Uterus (tissue), 4 donors: ENCODE results near the gene UNC93B1. TPM values are rescaled to one million over a fixed set of nuclear protein-coding genes. Genes with fewer than 3 reads are reported as not detected.
A peak's percentile ranks its signal among the peaks of the same experiment; 100 is the strongest.

Experiments used
- DNase-seq, 2 donors: peaks; one replicate each; pipeline ENCODE4 v3.0.0-alpha.2; 2019 to 2020
- H3K27ac ChIP-seq, 2 donors: fragments of 200-600 bp; sonication (generic); 1 replicate in 1 of 2; 2 replicates in 1 of 2; pipeline ENCODE4 v1.5.1; 2016 to 2018
- H3K27me3 ChIP-seq, 2 donors: fragments of 200-600 bp; sonication (generic); one replicate each; pipeline ENCODE4 v1.5.1; 2018 to 2019; ENCODE audit warnings: control low read depth in 1 of 2
- H3K36me3 ChIP-seq, 2 donors: fragments of 200-600 bp; sonication (generic); one replicate each; pipeline ENCODE4 v1.5.1; 2019; ENCODE audit warnings: control low read depth in 1 of 2
- H3K4me1 ChIP-seq, 2 donors: fragments of 200-600 bp; sonication (generic); one replicate each; pipeline ENCODE4 v1.5.1; 2018 to 2019; ENCODE audit warnings: control low read depth in 1 of 2
- H3K4me3 ChIP-seq, 2 donors: fragments of 200-600 bp; sonication (generic); 1 replicate in 1 of 2; 2 replicates in 1 of 2; pipeline ENCODE4 v1.5.1; 2018 to 2019; ENCODE audit warnings: mild to moderate bottlenecking in 1 of 2
- H3K9me3 ChIP-seq, 2 donors: fragments of 200-600 bp; sonication (generic); one replicate each; pipeline ENCODE4 v1.5.1; 2019; ENCODE audit warnings: control low read depth in 1 of 2
- POLR2A ChIP-seq, 2 donors: fragments of 450-650 bp; IDR thresholded peaks; one replicate each; pipeline ENCODE4 v1.6.1; 2016; ENCODE audit warnings: antibody characterized with exemption in 2 of 2, mild to moderate bottlenecking in 1 of 2, moderate library complexity in 1 of 2
- intact Hi-C: fragments of 100-400 bp; cut with DNase I; formaldehyde crosslinking; loops from one replicate; pipeline ENCODE4 v1.15.1; 2023; ENCODE audit warnings: low total_unique reads
- total RNA-seq, 4 donors: library from RNA; depleted of rRNA in 3 of 4; stranded (reverse); fragments of >200 nt in 3 of 4; gene quantifications; one replicate each; pipeline versions ENCODE4 v1.1.0 to v1.2.4, GENCODE V29; 2014 to 2023
- TF ChIP-seq, protein P1 (sequence below), 4 experiments: fragments of 200-600 bp in 2 of 4; fragments of 450-650 bp in 2 of 4; sonication (generic) in 2 of 4; IDR thresholded peaks; one replicate each; pipeline ENCODE4 v1.5.1; 2016 to 2019; ENCODE audit warnings: antibody characterized with exemption in 4 of 4, mild to moderate bottlenecking in 2 of 4, moderate library complexity in 1 of 4
- donor health status: DM: yes; HTN: yes; CAD: no.

The UNC93B1 gene
- total RNA-seq, 4 donors from 2014 or later, result 4.1 to 24.3 (median 13.2) TPM

DNA sequence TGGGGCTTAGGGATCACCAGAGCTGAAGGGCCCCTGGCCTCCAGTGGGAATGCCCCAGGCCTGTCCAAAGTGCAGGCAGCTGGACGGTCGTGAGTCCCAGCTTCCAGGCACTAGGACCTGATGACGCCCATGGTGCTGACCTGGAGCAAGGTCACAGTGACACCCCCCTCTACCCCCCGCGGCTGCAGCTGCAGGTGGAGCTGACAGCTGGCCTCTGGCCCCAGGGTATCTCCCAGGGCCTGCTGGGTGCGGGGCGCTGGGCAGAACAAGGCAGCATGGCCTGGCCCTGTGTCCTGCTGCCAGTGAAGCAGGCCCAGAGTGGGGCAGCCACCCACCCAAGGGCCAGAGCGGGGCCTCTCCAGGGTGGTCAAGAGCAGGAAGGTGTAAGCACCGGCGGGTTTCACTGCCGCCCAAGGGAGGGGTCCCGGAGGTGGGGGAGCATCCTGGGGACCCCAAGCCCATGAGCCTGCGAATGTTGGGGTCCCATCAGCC is 34.4 kb upstream of the UNC93B1 start:
- H3K9me3 ChIP-seq, result no peaks in the 10 kb centered on the region
- H3K4me3 ChIP-seq, result peak overlapping the region; percentile 58 to 75
- H3K36me3 ChIP-seq, result no peaks in the 10 kb centered on the region
- H3K4me1 ChIP-seq, result peaks cover 5 to 13% of the 10 kb centered on the region in 2 donors
- H3K27me3 ChIP-seq, result no peaks in the 10 kb centered on the region
- H3K27ac ChIP-seq, result peak overlapping the region; percentile 87 to 91
- DNase-seq, result peak in 1 of 2 donors; percentile 38
- intact Hi-C loops, result no loop called here
- TF ChIP-seq, protein P1, sequence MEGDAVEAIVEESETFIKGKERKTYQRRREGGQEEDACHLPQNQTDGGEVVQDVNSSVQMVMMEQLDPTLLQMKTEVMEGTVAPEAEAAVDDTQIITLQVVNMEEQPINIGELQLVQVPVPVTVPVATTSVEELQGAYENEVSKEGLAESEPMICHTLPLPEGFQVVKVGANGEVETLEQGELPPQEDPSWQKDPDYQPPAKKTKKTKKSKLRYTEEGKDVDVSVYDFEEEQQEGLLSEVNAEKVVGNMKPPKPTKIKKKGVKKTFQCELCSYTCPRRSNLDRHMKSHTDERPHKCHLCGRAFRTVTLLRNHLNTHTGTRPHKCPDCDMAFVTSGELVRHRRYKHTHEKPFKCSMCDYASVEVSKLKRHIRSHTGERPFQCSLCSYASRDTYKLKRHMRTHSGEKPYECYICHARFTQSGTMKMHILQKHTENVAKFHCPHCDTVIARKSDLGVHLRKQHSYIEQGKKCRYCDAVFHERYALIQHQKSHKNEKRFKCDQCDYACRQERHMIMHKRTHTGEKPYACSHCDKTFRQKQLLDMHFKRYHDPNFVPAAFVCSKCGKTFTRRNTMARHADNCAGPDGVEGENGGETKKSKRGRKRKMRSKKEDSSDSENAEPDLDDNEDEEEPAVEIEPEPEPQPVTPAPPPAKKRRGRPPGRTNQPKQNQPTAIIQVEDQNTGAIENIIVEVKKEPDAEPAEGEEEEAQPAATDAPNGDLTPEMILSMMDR (IDR thresholded peaks at IDR 0.05), result no peak
- TF ChIP-seq POLR2A (IDR thresholded peaks at IDR 0.05), result no peak

DNA sequence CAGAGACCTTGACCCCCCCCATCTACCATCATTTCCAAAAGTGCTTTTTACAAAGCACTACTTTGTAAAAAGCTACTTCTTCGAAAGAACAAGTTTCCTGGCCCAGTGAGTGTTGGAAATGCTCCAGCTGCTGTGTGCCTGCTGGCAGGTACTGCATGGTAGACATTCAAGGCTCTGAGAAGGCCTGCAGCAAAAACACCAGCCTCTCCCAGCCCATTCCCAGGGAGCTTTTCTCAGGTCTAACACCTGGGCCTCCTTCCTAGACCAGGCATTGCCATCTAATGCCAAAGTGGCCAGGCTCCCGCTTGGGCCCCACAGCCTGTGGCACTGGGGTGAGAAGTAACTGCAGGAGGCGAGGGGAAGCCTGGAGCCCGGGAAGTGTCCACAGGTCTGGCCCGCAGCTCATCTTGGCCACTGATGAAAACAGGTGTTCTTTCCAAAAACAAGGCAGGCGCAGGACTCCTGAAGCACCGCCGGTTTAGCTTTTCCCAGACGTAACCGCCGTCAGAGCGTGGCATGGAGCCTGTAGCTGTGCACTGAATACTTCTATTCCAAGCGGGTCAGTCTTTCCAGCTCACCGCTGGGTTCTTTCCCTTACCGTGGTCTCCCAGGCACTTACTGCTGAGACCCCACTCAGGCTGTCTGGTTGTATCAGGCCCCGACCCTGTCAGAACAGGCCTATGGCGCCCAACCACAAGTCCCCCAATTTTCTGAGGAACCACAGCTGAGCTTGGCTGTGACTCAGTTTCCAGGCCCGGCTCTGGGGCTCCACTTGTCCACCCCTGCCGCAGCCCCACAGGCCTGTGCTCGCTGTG is 33.7 kb upstream of the UNC93B1 start:
- Histone ChIP-seq H3K4me3 (no peak overlapping the region), H3K4me1 (peaks cover 5 to 9% of the 10 kb centered on the region in 2 donors), H3K27ac (peak overlapping the region; percentile 87 to 91), H3K9me3 (no peaks in the 10 kb centered on the region), H3K27me3 (no peaks in the 10 kb centered on the region), H3K36me3 (no peaks in the 10 kb centered on the region)
- DNase-seq, result no peak
- no peak for TF ChIP-seq POLR2A (IDR thresholded peaks at IDR 0.05)
- TF ChIP-seq, protein P1 (IDR thresholded peaks at IDR 0.05), result no peak
- intact Hi-C loops, result no loop called here

DNA sequence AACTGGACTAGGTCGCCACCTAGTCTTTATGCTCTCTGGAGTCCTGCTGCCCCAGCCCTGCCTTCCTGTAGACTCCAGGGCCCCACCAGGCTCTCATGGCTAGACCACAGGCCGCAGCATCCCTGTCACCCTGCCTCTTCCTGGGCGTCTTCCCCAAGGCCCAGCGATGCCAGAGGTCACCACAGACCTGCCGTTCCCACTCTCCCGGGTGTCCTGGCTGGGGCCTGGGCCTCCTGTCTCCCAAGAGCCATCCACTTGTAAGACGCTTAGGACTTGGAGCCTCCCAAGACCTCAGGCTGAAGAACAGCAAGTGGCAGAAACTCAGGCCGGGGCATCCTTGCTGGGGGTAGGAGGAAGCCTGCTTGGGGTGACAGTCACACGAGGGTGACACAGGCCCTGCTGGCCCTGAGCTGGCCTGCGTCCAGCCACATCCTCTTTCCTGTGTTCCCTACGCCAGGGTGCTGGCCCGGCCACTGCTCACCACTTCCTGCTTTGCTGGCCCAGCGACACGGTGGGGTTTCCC is 32.9 kb upstream of the UNC93B1 start:
- DNase-seq, result no peak
- no peaks in the 10 kb centered on the region for H3K27me3 ChIP-seq
- intact Hi-C loops, result no loop called here
- peak overlapping the region; percentile 5 to 39 for H3K27ac ChIP-seq
- H3K9me3 ChIP-seq, result no peaks in the 10 kb centered on the region
- no peak overlapping the region for H3K4me3 ChIP-seq
- no peaks in the 10 kb centered on the region for H3K36me3 ChIP-seq
- no peak for TF ChIP-seq POLR2A (IDR thresholded peaks at IDR 0.05)
- TF ChIP-seq, protein P1 (IDR thresholded peaks at IDR 0.05), result no peak
- peaks cover 7 to 11% of the 10 kb centered on the region in 2 donors for H3K4me1 ChIP-seq

GRCh38 chr11:68036141-68036716 is 32.3 kb upstream of the UNC93B1 start:
- Histone ChIP-seq H3K27ac (peak overlapping the region; percentile 5 to 39), H3K36me3 (no peaks in the 10 kb centered on the region), H3K4me1 (peaks cover 13 to 16% of the 10 kb centered on the region in 2 donors), H3K9me3 (no peaks in the 10 kb centered on the region), H3K27me3 (no peaks in the 10 kb centered on the region), H3K4me3 (no peak overlapping the region)
- intact Hi-C loops, result no loop called here
- no peak for DNase-seq
- TF ChIP-seq, protein P1 (IDR thresholded peaks at IDR 0.05), result no peak
- no peak for TF ChIP-seq POLR2A (IDR thresholded peaks at IDR 0.05)
